Measurements from ENCODE around the gene ZNF75A. TPM values are rescaled to one million over a fixed set of nuclear protein-coding genes. Genes with fewer than 3 reads are reported as not detected.

The ZNF75A gene
- polyA plus RNA-seq, 2 of the 4 experiments (the other 2 are of a cell fraction): 16.6 to 27.3 TPM

- 61% methylated on average over 3 of the region's 3 CpGs for WGBS (ENCODE audit: missing lambda C conversion rate)
- Histone ChIP-seq H3K27ac (no peak overlapping the region), H3K4me3 (no peak overlapping the region), H3K9me3 (peaks cover 98% of the 10 kb centered on the region), H3K4me1 (no peaks in the 10 kb centered on the region), H3K4me2 (no peak overlapping the region)
- TF ChIP-seq HOXB13 (CRISPR knock-in tag; IDR thresholded peaks at IDR 0.05; ENCODE audit: low read depth): peak; percentile 58; the same call in 1 of the 2 replicates
- peak; percentile 56; the same call in 1 of the 2 replicates for TF ChIP-seq CHD4 (IDR thresholded peaks at IDR 0.05; ENCODE audit: borderline replicate concordance)
- TF ChIP-seq CEBPB (IDR thresholded peaks at IDR 0.05): peak in 1 of 2 experiments; percentile 63; a peak in 2 of 4 replicates
- TF ChIP-seq CHD2 (IDR thresholded peaks at IDR 0.05; ENCODE audit: low read length, partially characterized antibody): no peak
- TF ChIP-seq KDM1A (IDR thresholded peaks at IDR 0.05; ENCODE audit: low read depth): peak; percentile 94; the same call in 1 of the 2 replicates
- TF ChIP-seq GATA3 (IDR thresholded peaks at IDR 0.05; ENCODE audit: borderline replicate concordance): peak; percentile 75; the same call in 1 of the 2 replicates
- peak; percentile 22; the same call in 1 of the 2 replicates for TF ChIP-seq HES2 (IDR thresholded peaks at IDR 0.05)
- no peak for TF ChIP-seq FOXS1 (CRISPR knock-in tag; IDR thresholded peaks at IDR 0.05)
- TF ChIP-seq REST (IDR thresholded peaks at IDR 0.05): no peak
- TF ChIP-seq HDAC2 (IDR thresholded peaks at IDR 0.05): peak; percentile 65; the same call in 1 of the 2 replicates
- DNase-seq (ENCODE audit: low read depth in 1 of 2, low spot score in 1 of 2): peak in 1 of 2 experiments; percentile 51
- POLR2A ChIA-PET: no interaction called here
- FAIRE-seq: no peak
- CTCF ChIA-PET: no interaction called here
- ATAC-seq: no peak
Measured at GRCh38 chr16:3317315-3317999, 12.2 kb downstream of the ZNF75A start.

GRCh38 chr16:3321816-3322215, 16.5 kb downstream of the ZNF75A start:
- CTCF ChIA-PET: no interaction called here
- peak in 1 of 2 experiments; percentile 40 for DNase-seq (ENCODE audit: low read depth in 1 of 2, low spot score in 1 of 2)
- Histone ChIP-seq H3K4me2 (no peak overlapping the region), H3K4me1 (no peaks in the 10 kb centered on the region), H3K9me3 (peaks cover 97% of the 10 kb centered on the region), H3K27ac (no peak overlapping the region), H3K4me3 (no peak overlapping the region)
- no peak for FAIRE-seq
- 30% methylated on average over 2 of the region's 2 CpGs for WGBS (ENCODE audit: missing lambda C conversion rate)
- TF ChIP-seq MAX (IDR thresholded peaks at IDR 0.05): no peak
- TF ChIP-seq JUN (IDR thresholded peaks at IDR 0.05): no peak
- TF ChIP-seq PHF8 (IDR thresholded peaks at IDR 0.05; ENCODE audit: borderline replicate concordance, low read depth): no peak
- TF ChIP-seq NPAS2 (CRISPR knock-in tag; IDR thresholded peaks at IDR 0.05; ENCODE audit: borderline replicate concordance): no peak
- TF ChIP-seq ZFP36 (IDR thresholded peaks at IDR 0.05; ENCODE audit: borderline replicate concordance, partially characterized antibody): no peak
- TF ChIP-seq PBX3 (IDR thresholded peaks at IDR 0.05): no peak
- TF ChIP-seq NFE2L2 (conservative IDR thresholded peaks at IDR 0.05; ENCODE audit: low read length): peak; percentile 63; the same call in 1 of the 2 replicates
- TF ChIP-seq USF2 (IDR thresholded peaks at IDR 0.05): no peak
- POLR2A ChIA-PET: no interaction called here
- ATAC-seq: no peak

Measured in A549 (cell line).